Natural killer cell (primary cell): ENCODE measurements around the gene CAMKK2. TPM values are rescaled to one million over a fixed set of nuclear protein-coding genes. Genes with fewer than 3 reads are reported as not detected.

Experiments
- ATAC-seq, 3 donors: fragments of 150-1000 bp in 2 of 3; fragments of 200-7000 bp in 1 of 3; cut with Tn5 transposase; 1 replicate in 1 of 3; 2 replicates in 2 of 3; pipeline ENCODE4 v1.10.0; 2021; ENCODE audit warnings: mild to moderate bottlenecking in 2 of 3, moderate library complexity in 2 of 3
- DNase-seq, 2 donors: peaks; one replicate each; pipeline versions ENCODE4 v3.0.0 to v3.0.0-alpha.2; 2013 to 2021; ENCODE audit warnings: mixed read lengths in 1 of 2
- H3K27ac ChIP-seq: one replicate; pipeline ENCODE4 v1.5.1; 2013; ENCODE audit warnings: mild to moderate bottlenecking, low read length
- H3K27me3 ChIP-seq: one replicate; pipeline ENCODE4 v1.6.1; 2013; ENCODE audit warnings: low read length; ENCODE audit not compliant: control insufficient read depth, insufficient read depth
- H3K36me3 ChIP-seq: one replicate; pipeline ENCODE4 v1.6.1; 2013; ENCODE audit warnings: low read length; ENCODE audit not compliant: control insufficient read depth, insufficient read depth
- H3K4me1 ChIP-seq: one replicate; pipeline ENCODE4 v1.6.1; 2013; ENCODE audit warnings: low read length; ENCODE audit not compliant: control insufficient read depth, insufficient read depth
- H3K4me3 ChIP-seq: one replicate; pipeline ENCODE4 v1.5.1; 2013; ENCODE audit warnings: low read length
- H3K9me3 ChIP-seq: one replicate; pipeline ENCODE4 v1.6.1; 2013; ENCODE audit warnings: low read length; ENCODE audit not compliant: control insufficient read depth, insufficient read depth
- H3K27ac Mint-ChIP-seq, 2 donors: one replicate each; pipeline ENCODE4 v1.8.0; 2022; ENCODE audit warnings: mild to moderate bottlenecking in 2 of 2, mixed read lengths in 2 of 2, moderate library complexity in 1 of 2
- H3K27me3 Mint-ChIP-seq, 2 donors: one replicate each; pipeline ENCODE4 v1.8.0; 2022; ENCODE audit warnings: low read depth in 2 of 2, mixed read lengths in 2 of 2
- H3K36me3 Mint-ChIP-seq: one replicate; pipeline ENCODE4 v1.8.0; 2022; ENCODE audit warnings: mixed read lengths
- H3K4me1 Mint-ChIP-seq, 2 donors: one replicate each; pipeline ENCODE4 v1.8.0; 2022; ENCODE audit warnings: mixed read lengths in 2 of 2
- H3K4me3 Mint-ChIP-seq: one replicate; pipeline ENCODE4 v1.8.0; 2022; ENCODE audit warnings: mild to moderate bottlenecking, moderate library complexity, mixed read lengths
- H3K9me3 Mint-ChIP-seq, 2 donors: one replicate each; pipeline ENCODE4 v1.8.0; 2022; ENCODE audit warnings: mixed read lengths in 2 of 2
- CTCF ChIP-seq: fragments of 200-600 bp; IDR thresholded peaks from one replicate; pipeline ENCODE4 v1.8.0; 2022; ENCODE audit warnings: antibody characterized with exemption
- WGBS: methylation state at CpG from one replicate; pipeline ENCODE4 v1.1.7; 2013; ENCODE audit warnings: missing lambda C conversion rate; ENCODE audit not compliant: insufficient coverage; 5-methylcytosine and 5-hydroxymethylcytosine counted together
- intact Hi-C: fragments of 100-400 bp; cut with micrococcal nuclease; formaldehyde crosslinking; loops from one replicate; pipeline ENCODE4 v1.14.2; 2022
- total RNA-seq, 4 donors: library from RNA; stranded (reverse); fragments of 120-200 nt in 1 of 4; gene quantifications; one replicate each; pipeline versions ENCODE4 v1.2.3 to v1.2.4, GENCODE V29; 2013 to 2022

Gene CAMKK2
- total RNA-seq, 3 donors from 2014 or later (not counting 1 experiment from before 2014, with no cell fraction given), result 19.6 to 27.4 (median 20.9) TPM

- WGBS, result 94% methylated on average over 7 of the region's 10 CpGs
- Mint-ChIP-seq H3K27me3 (no peaks in the 10 kb centered on the region), H3K36me3 (no peaks in the 10 kb centered on the region), H3K4me3 (no peak overlapping the region), H3K9me3 (no peaks in the 10 kb centered on the region), H3K4me1 (no peaks in the 10 kb centered on the region), H3K27ac (no peak overlapping the region)
- Histone ChIP-seq H3K9me3 (no peaks in the 10 kb centered on the region), H3K4me3 (no peak overlapping the region), H3K4me1 (no peaks in the 10 kb centered on the region), H3K27me3 (no peaks in the 10 kb centered on the region), H3K27ac (no peak overlapping the region), H3K36me3 (peaks cover 28% of the 10 kb centered on the region)
- ATAC-seq, result no peak
- no peak for DNase-seq
- intact Hi-C loops, result no loop called here
- TF ChIP-seq CTCF, result no peak
Measured at GRCh38 chr12:121264951-121265515, 31.5 kb downstream of the CAMKK2 start.

GRCh38 chr12:121264135-121264534 is 32.4 kb downstream of the CAMKK2 start:
- no peaks in the 10 kb centered on the region for H3K9me3 Mint-ChIP-seq
- H3K4me1 ChIP-seq, result no peaks in the 10 kb centered on the region
- no peaks in the 10 kb centered on the region for H3K4me1 Mint-ChIP-seq
- H3K9me3 ChIP-seq, result no peaks in the 10 kb centered on the region
- H3K27ac ChIP-seq, result no peak overlapping the region
- ATAC-seq (no peak), DNase-seq (no peak)
- no peak overlapping the region for H3K27ac Mint-ChIP-seq
- intact Hi-C loops, result no loop called here
- H3K36me3 Mint-ChIP-seq, result peaks cover 5% of the 10 kb centered on the region
- H3K36me3 ChIP-seq, result peaks cover 33% of the 10 kb centered on the region
- H3K27me3 ChIP-seq, result no peaks in the 10 kb centered on the region
- H3K4me3 ChIP-seq, result no peak overlapping the region
- no peak overlapping the region for H3K4me3 Mint-ChIP-seq
- 96% methylated on average over 8 of the region's 8 CpGs for WGBS
- H3K27me3 Mint-ChIP-seq, result no peaks in the 10 kb centered on the region
- no peak for TF ChIP-seq CTCF

GRCh38 chr12:121263206-121263935 is 33.1 kb downstream of the CAMKK2 start:
- Histone ChIP-seq H3K9me3 (no peaks in the 10 kb centered on the region), H3K27ac (no peak overlapping the region), H3K4me3 (no peak overlapping the region), H3K36me3 (peaks cover 29% of the 10 kb centered on the region), H3K27me3 (no peaks in the 10 kb centered on the region), H3K4me1 (no peaks in the 10 kb centered on the region)
- Mint-ChIP-seq H3K27me3 (no peaks in the 10 kb centered on the region), H3K9me3 (no peaks in the 10 kb centered on the region), H3K27ac (no peak overlapping the region), H3K36me3 (peaks cover 5% of the 10 kb centered on the region), H3K4me1 (no peaks in the 10 kb centered on the region), H3K4me3 (no peak overlapping the region)
- TF ChIP-seq CTCF, result no peak
- intact Hi-C loops, result no loop called here
- no peak for ATAC-seq
- DNase-seq, result no peak
- WGBS, result 94% methylated on average over 9 of the region's 10 CpGs
